ENCODE results near the gene TOR4A. TPM values are rescaled to one million over a fixed set of nuclear protein-coding genes. Genes with fewer than 3 reads are reported as not detected.

The TOR4A gene
- polyA plus RNA-seq, 3 donors: 2.1 to 5.8 (median 5.5) TPM

DNA sequence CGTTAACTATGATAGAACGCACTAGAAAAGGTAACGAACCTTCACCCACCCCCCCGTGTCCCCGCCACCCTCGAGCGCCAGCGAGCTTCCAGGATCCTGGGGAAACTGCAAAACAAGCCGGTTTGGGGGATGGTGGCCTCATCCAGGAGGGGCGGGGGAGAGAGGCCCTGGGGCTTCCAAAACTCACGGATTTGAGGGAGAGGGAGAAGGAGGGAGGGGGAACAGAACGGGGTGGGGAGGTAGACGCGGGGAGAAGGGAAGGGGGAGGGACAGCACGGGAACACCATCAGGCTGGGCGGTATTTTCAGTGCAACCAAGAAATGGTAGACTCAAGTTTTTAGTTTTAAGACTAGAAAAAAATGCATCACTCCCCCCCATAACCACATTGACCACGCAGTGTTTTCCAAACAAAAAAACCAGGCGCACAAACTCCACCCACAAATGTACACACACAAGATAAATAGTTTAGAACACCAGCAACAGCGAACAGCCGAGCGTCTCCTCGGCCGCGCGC, 23.1 kb downstream of the TOR4A start:
- no peak overlapping the region for H3K27ac ChIP-seq (ENCODE audit: low read depth, low read length)

DNA sequence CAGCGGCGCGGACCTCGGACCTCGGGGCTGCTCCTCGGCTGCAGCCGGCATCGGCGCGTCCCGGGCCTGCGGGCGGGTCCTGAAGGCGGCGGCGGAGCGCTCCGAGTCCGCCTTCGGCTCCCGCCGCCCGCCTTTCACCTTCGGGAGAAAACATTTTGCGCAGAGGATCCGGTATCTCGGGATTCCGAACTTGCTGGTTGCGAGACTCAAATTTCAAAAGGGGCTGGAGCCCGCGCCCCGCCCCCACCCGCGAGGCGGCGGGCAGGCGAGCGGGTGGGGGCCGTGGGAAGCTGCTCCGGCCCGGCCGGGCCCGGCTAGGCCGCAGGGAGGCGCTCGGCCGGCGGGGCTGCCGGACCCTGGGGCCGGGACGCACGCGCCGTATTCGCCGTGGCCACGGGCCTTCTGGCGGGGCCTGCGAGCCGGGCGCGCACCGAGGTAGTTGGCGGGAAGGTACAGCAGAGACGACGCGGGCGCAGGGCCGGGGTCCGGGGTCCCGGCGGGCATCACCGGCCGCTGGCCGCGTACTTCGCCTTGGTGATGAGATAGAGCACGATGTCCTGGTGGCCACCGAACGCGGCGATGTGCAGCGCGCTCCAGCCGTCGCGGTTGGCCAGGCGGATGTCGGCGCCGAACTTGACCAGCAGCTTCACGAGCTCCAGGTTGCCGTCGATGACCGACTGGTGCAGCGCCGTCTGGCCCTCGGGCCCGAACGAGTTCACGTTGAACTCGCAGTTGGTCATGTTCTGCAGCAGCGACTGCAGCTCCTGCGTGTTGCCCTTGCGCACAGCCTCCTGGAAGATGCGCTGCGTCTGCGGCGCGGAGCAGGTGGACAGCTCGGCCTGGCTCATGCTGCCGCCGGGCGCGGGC, 23.8 kb downstream of the TOR4A start:
- H3K27ac ChIP-seq (ENCODE audit: low read depth, low read length): no peak overlapping the region
- 0 to 2% (median 0%) methylated on average over 89 to 115 of the region's 115 CpGs for WGBS, 3 donors

More for the DNA sequence above, 23.1 kb downstream of the TOR4A start:
- 1 to 3% (median 3%) methylated on average over 25 of the region's 25 CpGs for WGBS, 3 donors

DNA sequence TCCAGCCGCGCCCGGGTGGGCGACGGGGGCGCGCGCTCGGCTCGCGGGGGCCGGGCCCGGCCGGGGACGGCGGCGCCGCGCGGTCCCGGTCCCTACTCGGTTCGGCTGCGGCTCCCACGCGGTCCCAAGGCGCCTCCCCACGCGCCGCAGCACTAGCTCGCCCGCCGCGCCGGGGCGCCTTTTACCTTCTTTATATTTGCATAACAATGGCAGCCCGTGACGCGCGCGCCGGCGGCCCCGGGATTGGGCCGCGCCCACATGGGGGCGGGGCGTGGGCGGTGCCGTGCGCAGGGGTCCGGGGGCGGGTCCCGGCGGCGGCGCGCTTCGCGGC, 24.6 kb downstream of the TOR4A start, which contains the start of gene NRARP:
NRARP (minus strand) TSS at position 154 of the 331 bp plus-strand sequence. CDS start 343 bp downstream, outside the sequence.
- H3K27ac ChIP-seq (ENCODE audit: low read depth, low read length): no peak within 1 kb of the TSS
- WGBS, 3 donors: 0 to 2% (median 1%) methylated on average over 26 to 60 of the region's 60 CpGs

DNA sequence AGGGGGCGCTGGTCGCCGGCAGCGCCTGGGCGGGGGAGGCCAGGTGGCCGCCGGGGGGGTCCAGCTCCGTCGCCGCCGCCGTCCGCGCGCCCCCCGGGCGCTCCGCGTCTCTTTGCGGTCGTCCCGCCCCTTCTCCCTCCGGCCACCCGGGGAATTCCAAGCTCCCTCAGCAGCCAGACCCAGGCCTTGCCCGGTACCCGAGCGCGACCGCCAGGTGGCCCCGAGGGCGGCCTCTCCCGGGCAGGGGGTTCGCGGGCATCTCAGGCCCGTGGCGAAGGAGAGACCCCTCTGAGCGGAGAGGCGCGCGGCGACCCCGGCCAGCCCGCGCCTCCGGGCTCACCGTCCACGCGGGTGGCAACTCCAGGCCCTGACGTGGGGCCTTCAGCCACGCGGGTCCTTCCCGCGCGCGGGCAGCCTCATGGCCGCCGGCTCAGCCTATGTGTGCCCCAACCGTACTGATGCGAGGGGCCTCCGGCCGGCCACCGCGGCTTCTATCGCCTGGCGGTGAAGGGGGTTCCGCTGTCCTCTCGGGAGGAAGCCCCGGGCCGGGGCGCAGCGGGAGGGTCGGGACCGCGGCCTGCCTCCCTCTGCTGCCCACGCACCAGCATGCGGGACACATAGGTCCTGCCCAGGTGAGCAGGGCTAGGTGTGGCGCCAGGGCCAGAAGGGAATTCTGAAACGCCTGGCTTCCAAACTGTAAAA, 25.1 kb downstream of the TOR4A start:
- 4 to 13% (median 7%) methylated on average over 47 to 78 of the region's 78 CpGs for WGBS, 3 donors
- no peak overlapping the region for H3K27ac ChIP-seq (ENCODE audit: low read depth, low read length)

DNA sequence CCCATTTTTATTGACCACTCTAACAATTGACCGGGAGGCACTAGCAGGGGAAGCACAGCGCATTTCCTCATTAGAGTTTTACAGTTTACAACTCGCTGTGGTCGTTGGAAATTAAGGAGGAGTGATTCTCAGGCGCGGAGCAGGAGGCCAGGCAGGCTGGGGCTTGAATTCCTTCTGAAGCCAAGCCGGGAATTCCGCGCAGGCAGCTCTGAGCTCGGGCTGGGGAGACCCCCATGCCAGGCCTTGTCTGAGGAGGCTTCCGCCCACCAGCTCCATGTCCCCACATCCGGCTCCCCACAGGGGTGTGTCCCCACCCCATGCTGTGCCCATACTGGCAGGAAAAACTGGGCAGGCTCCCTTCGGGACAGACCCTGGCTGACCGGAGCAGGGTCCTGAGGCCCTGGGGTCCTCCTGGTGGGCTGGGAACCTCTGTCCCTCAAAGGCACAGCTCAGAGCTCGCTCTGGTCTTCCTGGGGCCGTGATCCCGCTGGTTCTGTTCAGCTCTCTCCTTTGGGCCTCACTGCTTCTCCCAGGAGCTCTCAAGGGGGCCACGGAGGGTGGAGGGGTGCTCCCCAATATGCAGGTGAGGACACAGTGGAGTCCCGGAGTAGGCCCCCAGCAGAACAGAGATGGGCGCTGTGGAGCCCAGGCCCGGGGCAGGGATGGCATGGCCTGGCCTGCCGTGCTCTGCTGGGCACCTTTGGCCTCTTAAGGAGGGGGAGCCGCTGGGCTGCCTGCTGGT, 25.8 kb downstream of the TOR4A start:
- WGBS, 3 donors: 51 to 69% (median 54%) methylated on average over 23 of the region's 23 CpGs
- no peak overlapping the region for H3K27ac ChIP-seq (ENCODE audit: low read depth, low read length)

DNA sequence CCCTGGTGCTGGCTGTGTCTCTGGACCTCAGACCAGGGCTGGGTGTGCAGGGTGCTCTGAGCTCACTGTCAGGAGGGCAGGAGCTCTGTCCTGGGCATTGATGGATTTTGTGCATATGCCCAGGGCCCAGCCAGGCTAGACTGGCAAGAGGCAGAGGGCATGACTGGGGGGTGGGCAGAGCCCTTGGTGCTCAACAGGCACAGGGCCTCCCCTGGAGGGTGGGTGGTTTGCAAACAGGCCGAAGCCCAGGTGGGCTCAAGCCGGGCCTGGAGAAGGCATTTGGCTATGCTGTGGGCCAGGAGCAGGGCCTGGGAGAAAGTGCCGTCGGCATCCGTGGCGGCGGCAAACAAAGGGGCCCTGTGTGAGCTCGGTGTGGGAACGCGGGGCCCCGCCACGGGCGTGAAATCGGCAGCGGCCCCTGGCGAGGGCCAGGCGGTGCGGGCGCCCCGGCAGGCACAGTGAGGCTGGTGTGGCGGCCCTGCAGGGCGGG, 26.4 kb downstream of the TOR4A start:
- H3K27ac ChIP-seq (ENCODE audit: low read depth, low read length): no peak overlapping the region
- 78 to 91% (median 88%) methylated on average over 22 of the region's 22 CpGs for WGBS, 3 donors

DNA sequence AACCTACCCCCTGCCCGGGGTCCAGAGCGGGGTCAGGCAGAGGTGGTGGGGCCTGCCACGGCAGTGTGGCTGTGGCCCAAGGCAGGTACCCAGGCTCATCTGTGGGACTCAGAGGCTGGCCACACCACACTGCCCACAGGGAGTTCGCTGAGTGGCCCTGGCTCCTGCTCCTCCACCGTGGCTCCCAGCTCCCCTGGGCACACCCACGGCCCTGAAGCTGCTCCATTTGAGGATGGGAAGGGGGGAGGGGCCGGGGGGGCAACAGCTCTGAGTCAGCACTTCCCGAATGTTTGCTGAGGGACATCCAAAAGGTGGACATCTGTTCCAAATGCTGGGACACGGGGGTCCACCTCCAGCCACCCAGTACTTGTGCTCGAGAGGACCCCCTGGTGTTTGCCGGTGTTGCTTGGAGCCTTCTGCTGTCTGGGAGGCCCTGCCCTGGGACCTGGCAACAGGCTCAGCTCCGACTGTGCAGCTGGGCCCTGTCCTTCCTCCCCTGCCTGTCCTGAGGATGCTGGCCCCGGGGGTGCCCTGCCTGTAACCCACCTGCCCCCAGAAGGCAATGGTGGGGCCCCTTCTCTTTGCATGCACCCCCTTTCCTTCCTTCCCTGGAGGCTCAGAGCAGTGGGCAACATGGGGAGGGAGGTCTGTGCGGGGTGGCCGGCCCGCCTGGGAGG, 27.0 kb downstream of the TOR4A start:
- WGBS, 3 donors: 34 to 37% (median 37%) methylated on average over 16 of the region's 16 CpGs
- H3K27ac ChIP-seq (ENCODE audit: low read depth, low read length): no peak overlapping the region

DNA sequence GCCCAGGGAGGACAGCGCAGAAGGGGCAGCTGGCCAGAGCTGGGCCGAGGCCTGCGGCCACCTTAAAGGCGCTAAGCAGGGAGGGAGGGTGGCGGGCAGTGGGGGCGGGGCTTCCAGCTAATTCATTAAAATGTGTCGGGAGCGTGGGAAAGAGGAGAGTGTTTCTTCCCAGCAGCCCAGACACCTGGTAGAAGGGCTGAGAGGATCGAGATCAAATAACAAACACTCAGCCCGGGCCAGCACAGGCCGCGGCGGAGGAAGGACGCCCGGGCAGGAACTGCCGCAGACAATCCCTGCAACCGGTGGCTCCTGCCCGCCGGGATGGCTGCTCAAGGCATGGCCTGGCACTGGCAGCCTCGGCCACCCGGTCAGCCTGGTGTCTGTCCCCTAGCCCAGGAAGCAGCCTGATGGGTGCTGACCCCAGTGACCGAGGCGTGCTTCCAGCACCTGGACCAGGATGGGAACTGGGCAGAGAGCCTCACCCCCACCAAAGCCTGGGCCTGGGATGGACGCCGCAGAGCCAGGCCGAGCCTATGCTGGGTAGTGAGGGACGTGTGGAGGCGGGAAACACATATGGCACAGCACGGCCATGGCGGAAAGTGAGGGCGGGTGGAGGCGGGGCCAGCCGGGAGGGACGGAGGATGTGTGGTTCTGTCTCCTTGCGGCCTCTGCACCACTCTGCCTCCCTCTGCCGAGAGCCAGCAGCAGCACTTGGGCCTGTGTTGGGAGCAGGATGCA, 27.7 kb downstream of the TOR4A start:
- H3K27ac ChIP-seq (ENCODE audit: low read depth, low read length): peak overlapping the region; percentile 32
- WGBS, 3 donors: 9 to 19% (median 15%) methylated on average over 35 to 36 of the region's 36 CpGs

DNA sequence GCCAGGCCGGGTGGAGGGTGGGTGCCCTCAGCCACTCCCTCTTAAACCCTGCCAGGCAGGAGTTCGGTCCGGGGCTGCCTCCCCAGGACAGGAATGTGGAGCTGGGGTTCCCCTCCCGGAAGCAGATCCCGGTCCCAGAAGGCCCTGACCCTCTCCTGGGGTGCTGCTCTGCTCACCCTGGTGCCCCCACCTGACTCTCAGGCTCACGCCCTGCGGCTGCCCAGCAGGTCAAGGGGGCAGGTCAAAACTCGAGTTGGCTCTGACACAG, 28.2 kb downstream of the TOR4A start:
- peak overlapping the region; percentile 32 for H3K27ac ChIP-seq (ENCODE audit: low read depth, low read length)
- WGBS, 3 donors: 10 to 20% (median 12%) methylated on average over 7 to 8 of the region's 8 CpGs

DNA sequence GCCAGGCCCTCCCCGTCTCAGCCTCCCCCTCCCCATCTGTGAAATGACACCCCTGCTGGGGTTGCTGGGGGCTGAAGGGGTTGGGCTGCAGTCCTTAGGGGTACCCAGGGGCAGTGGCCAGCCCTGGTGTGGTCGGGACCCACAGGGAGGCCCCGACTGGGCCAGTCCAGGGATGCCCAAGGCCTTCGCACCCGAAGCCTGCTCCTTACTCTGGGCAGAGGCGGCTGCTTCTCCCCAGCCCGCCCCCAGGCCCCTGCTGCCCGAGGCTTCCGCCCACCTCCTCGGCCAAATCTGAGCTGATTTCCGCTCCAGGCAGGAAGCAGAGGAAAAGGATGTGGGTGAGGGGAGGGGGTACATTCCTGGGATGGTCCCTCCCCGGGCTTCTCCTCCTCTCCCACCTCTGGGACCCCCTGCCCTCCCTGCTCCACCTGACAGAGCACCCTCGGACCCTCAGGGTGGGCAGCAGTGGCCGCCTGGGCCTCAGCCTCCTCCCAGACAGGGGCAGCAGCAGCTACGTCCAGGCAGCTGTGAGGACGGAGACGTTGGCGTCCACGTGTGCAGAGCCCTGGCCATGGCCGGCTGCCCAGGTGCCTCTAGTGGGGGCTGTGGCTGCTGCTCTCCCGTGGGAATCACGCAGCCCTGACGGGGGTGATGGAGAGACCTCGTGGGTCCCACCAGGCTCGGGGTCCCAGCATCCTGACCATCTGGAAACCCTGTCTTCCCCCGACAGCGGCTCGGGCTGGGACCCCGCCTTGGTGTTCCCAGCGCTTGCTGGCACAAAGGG, 28.7 kb downstream of the TOR4A start:
- 18 to 24% (median 21%) methylated on average over 25 to 30 of the region's 30 CpGs for WGBS, 3 donors
- peak overlapping the region; percentile 51 for H3K27ac ChIP-seq (ENCODE audit: low read depth, low read length)

DNA sequence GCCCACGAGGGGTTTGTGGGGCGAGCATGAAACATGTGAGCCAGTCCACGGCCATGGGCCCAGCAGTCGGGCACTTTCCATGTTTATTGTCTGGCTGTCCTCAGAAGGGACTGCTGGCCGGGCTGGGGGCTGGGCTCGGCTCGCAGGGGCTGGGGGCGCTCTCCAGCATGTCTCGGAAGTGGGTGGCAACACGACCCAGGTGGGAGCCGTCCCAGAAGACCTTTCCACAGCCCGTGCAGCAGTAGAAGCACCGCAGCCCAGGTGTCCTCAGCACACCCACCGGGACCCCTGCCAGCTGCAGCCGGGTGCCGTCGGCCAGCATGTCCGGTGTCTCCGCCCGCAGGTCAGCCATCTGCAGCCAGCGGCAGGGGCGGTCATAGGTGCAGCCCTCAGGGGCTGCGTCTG, 29.3 kb downstream of the TOR4A start:
- H3K27ac ChIP-seq (ENCODE audit: low read depth, low read length): no peak overlapping the region
- 17 to 42% (median 24%) methylated on average over 22 to 23 of the region's 23 CpGs for WGBS, 3 donors

DNA sequence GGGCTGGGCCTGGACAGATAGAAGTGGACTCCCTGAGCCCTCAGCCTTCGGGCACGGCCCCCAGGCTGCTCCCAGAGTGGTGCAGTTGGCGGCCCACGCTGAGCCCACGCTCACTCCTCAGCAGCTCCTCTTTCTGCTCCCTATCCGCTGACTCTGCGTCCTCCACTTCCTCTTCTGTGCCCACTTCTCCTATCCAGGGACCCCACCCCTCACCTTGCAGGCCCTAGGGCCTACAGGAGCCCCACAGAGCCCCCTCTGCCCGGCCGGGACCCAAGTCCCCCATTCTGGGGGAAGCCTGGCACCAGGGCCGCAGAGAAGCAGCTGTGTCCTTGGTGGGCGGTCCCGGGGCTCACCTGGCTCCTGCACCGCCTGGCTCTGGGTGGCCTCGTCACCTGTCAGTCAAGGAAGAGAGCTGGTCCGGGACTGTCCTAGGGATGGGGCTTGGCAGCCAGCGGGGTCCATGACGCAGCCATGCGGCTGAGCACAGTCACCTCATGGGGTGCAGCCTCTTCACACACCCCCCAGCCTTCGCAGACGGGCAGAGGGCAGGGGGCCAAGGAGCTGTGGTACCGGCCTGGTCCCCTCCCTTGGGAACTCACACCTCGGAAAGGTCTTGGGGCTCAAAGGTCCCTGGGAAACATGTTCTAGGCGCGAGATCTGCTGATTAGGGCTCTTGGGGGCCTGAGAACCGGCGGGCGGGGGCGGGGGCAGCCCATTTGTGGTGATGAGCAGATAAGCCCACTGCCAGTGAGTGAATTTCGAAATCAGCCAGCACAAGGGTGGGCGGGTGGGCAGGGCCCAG, 29.9 kb downstream of the TOR4A start:
- WGBS, 3 donors: 15 to 38% (median 33%) methylated on average over 30 of the region's 30 CpGs
- H3K27ac ChIP-seq (ENCODE audit: low read depth, low read length): no peak overlapping the region

DNA sequence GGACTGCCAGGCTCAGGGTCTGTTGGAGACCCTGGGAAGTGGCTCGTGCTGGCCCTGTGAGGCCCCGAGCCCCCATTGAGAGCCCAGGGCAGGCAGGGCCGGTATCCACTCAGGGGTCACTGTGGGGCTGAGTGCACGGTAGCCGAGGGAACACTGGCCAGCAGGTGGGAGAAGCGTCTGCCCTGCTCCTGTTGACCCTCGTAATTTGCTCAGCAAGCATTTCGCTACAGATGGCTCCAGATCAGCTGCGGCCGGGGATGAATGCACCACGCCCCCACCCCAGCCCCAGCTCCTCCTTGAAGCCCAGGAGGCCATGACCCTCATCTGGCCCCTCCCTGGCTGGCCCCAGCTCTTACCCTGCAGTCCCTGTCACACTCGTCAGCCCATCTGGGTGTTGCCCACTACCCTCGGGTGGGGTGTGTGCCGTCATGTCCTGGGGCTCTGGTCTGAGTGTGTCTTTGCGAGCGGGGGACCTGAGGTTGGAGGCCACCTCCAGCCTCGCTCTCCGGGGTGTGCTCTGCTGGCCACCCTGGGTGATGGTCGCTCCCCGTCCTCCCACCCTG, 30.6 kb downstream of the TOR4A start:
- WGBS, 3 donors: 56 to 75% (median 67%) methylated on average over 20 of the region's 20 CpGs

DNA sequence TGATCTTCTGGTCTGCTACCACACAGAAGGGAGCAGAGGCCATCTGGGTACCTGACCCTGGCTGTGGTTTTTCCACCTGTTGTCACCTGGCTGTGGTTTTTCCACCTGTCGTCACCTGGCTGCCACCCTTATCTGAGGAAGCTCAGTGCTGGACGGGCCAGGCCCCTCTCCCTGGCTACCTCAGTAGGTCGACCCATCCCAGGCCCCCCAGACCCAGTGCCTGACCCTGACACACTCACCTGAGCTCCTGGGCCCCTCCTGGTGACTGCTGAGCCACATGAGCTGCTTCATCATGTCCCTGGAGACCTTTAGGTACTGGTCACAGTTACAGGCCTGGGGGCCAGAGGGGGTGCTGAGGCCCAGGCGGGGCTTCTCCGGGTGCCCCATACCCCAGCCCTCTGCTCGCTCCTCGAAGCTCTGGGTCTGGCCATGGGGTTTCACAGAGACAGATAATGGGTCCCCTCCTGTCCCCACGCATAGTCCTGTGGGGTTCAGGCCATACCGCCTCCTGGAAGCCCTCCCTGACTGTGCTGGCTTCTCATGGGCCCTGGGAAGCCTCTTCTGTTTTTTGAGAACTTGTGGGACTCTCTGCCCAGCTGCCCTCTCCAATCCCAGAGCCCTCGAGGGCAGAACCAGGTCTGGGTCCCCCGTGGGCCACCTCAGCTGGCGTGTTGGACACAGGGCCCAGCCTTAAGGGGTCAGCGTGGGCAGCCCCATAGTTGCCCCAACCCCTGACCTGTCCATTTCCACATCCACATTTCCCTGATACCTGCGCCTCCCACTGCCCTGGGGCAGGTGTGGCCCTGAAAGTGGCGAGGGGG, 32.1 kb downstream of the TOR4A start:
- 80 to 89% (median 87%) methylated on average over 15 of the region's 15 CpGs for WGBS, 3 donors
- H3K27ac ChIP-seq (ENCODE audit: low read depth, low read length): no peak overlapping the region

More for the DNA sequence above, 30.6 kb downstream of the TOR4A start:
- no peak overlapping the region for H3K27ac ChIP-seq (ENCODE audit: low read depth, low read length)

Measured in adipose tissue (tissue), 3 donors.